Thyroid gland (tissue), 4 donors: ENCODE measurements around the gene HAGHL. TPM values are rescaled to one million over a fixed set of nuclear protein-coding genes. Genes with fewer than 3 reads are reported as not detected.
"Not testable (repeated sequence)": the region's sequence is repeated elsewhere in the genome, so short reads cannot be mapped to it uniquely, and the experiment has no call there.

Experiments used
- DNase-seq, 2 donors: peaks; one replicate each; pipeline ENCODE4 v3.0.0-alpha.2; 2019
- H3K27ac ChIP-seq, 3 donors: fragments of 200-600 bp; sonication (generic); 1 replicate in 2 of 3; 2 replicates in 1 of 3; pipeline ENCODE4 v1.5.1; 2016 to 2019; ENCODE audit warnings: mild to moderate bottlenecking in 1 of 3, moderate library complexity in 1 of 3
- H3K27me3 ChIP-seq: fragments of 200-600 bp; sonication (generic); one replicate; pipeline ENCODE4 v1.5.1; 2019
- H3K36me3 ChIP-seq, 2 donors: fragments of 200-600 bp; sonication (generic); one replicate each; pipeline ENCODE4 v1.5.1; 2016 to 2019
- H3K4me1 ChIP-seq, 2 donors: fragments of 200-600 bp; sonication (generic); one replicate each; pipeline ENCODE4 v1.5.1; 2017 to 2019
- H3K4me3 ChIP-seq, 3 donors: fragments of 200-600 bp; sonication (generic); replicated peaks in 1 of 3; 1 replicate in 2 of 3; 2 replicates in 1 of 3; pipeline ENCODE4 v1.5.1; 2016; ENCODE audit warnings: mild to moderate bottlenecking in 1 of 3
- H3K9me3 ChIP-seq: fragments of 200-600 bp; sonication (generic); one replicate; pipeline ENCODE4 v1.5.1; 2017
- POLR2A ChIP-seq, 2 donors: fragments of 450-650 bp; IDR thresholded peaks; one replicate each; pipeline ENCODE4 v1.6.1; 2017; ENCODE audit warnings: antibody characterized with exemption in 2 of 2, mild to moderate bottlenecking in 2 of 2, moderate library complexity in 1 of 2
- WGBS, 2 donors: methylation state at CpG; one replicate each; pipeline ENCODE4 v1.1.5; 2017; 5-methylcytosine and 5-hydroxymethylcytosine counted together
- intact Hi-C: fragments of 100-400 bp; cut with DNase I; formaldehyde crosslinking; loops from one replicate; pipeline ENCODE4 v1.15.1; 2023
- total RNA-seq, 4 donors: library from RNA; depleted of rRNA; stranded (reverse); fragments of >200 nt; gene quantifications; one replicate each; pipeline ENCODE4 v1.2.3, GENCODE V29; 2016
- TF ChIP-seq, protein P1 (sequence below), 6 experiments: fragments of 200-600 bp in 3 of 6; fragments of 450-650 bp in 3 of 6; sonication (generic) in 3 of 6; IDR thresholded peaks; one replicate each; pipeline ENCODE4 v1.5.1; 2016 to 2019; ENCODE audit warnings: antibody characterized with exemption in 6 of 6, mild to moderate bottlenecking in 2 of 6, inconsistent platforms in 1 of 6, moderate library complexity in 1 of 6

Gene HAGHL
- total RNA-seq, 4 donors from 2014 or later, result 3.8 to 8.7 (median 5.1) TPM; not detected in 1

DNA sequence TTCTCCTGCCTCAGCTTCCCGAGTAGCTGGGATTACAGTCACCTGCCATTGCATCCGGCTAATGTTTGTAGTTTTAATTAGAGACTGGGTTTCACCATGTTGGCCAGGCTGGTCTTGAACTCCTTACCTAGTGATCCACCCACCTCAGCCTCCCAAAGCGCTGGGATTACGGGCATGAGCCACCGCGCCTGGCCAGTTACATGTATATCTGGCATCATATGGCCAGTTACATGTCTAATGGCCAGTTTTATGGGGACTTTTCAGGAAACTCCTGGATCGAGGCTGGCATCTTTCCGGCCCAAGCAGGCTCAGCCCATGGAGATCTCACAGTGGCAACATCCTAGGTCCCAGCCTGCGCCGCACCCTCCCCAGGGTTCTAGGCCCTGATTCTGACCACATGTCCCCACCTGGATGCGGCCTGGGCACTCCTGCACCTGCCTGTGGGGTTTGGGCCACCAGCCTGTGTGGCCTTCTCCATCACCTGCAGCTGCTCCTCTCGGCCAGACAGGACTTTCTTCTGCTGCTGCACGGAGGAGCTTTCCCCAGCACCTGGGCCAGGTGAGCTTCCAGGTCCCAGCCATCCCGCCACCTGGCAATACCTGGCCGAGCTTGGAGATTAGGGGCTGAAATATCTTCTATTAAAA, 15.2 kb downstream of the HAGHL start:
- H3K4me1 ChIP-seq, result peaks cover 12 to 13% of the 10 kb centered on the region in 2 donors
- no peak overlapping the region for H3K4me3 ChIP-seq
- DNase-seq, result no peak
- TF ChIP-seq POLR2A (IDR thresholded peaks at IDR 0.05), result no peak
- intact Hi-C loops, result no loop called here
- H3K27me3 ChIP-seq, result no peaks in the 10 kb centered on the region
- 87 to 89% methylated on average over 13 to 15 of the region's 15 CpGs for WGBS, 2 donors
- H3K36me3 ChIP-seq, result peaks cover 0 to 3% of the 10 kb centered on the region in 2 donors
- no peak overlapping the region for H3K27ac ChIP-seq
- H3K9me3 ChIP-seq, result no peaks in the 10 kb centered on the region

DNA sequence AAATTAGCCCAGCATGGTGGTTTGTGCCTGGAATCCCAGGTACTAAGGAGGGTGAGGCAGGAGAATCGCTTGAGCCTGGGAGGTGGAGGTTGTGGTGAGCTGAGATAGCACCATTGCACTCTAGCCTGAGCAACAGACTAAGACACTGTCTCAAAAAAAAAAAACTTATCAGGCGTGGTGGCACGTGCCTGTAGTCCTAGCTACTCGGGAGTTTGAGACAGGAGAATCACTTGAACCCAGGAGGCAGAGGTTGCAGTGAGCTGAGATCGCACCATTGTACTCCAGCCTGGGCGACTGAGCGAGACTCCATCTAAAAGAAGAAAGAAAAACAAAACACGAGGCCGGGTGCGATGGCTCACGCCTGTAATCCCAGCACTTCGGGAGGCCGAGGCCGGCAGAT, 16.0 kb downstream of the HAGHL start:
- DNase-seq, H3K36me3 ChIP-seq, H3K4me3 ChIP-seq, H3K27ac ChIP-seq, intact Hi-C loops, H3K9me3 ChIP-seq, H3K27me3 ChIP-seq: not testable (repeated sequence)
- WGBS, 2 donors, result 71 to 74% methylated on average over 14 of the region's 14 CpGs
- H3K4me1 ChIP-seq, result peaks cover 12 to 13% of the 10 kb centered on the region in 2 donors

DNA sequence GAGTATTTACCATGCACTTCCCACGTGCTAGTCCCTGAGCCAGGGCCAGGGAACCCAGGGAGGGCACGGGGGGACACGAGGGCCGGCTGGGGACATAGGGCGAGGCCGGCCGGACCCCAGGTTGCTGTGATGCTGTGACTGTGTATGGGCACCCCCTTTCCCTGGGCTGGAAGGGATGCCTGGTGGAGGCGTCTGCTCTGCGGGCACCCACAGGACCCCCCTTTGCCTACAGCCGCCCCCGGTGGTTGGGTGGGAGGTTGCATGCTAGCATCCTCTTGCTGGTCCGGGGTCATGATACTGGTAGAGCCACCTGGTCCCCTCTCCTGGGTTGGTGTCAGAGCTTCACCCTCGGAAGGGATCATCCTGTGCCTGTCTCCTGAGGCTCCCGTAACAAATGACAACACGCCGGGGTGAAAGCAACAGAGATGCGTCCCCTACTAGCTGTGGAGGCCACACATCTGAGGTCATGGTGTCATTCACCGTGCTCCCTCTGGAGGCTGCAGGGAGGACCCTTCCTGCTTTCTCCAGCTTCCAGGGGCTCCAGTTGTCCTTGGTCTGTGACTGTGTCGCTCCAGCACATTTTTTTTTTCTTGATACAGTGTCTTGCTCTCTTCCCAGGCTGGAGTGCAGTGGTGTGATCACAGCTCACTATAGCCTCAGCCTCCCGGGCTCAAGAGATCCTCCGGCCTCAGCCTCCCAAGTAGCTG, 17.0 kb downstream of the HAGHL start:
- Histone ChIP-seq H3K27me3 (no peaks in the 10 kb centered on the region), H3K9me3 (no peaks in the 10 kb centered on the region), H3K4me1 (peaks cover 12 to 13% of the 10 kb centered on the region in 2 donors), H3K4me3 (no peak overlapping the region), H3K27ac (no peak overlapping the region), H3K36me3 (no peaks in the 10 kb centered on the region)
- 81 to 84% methylated on average over 6 to 16 of the region's 21 CpGs for WGBS, 2 donors
- DNase-seq, result no peak
- TF ChIP-seq, protein P1, sequence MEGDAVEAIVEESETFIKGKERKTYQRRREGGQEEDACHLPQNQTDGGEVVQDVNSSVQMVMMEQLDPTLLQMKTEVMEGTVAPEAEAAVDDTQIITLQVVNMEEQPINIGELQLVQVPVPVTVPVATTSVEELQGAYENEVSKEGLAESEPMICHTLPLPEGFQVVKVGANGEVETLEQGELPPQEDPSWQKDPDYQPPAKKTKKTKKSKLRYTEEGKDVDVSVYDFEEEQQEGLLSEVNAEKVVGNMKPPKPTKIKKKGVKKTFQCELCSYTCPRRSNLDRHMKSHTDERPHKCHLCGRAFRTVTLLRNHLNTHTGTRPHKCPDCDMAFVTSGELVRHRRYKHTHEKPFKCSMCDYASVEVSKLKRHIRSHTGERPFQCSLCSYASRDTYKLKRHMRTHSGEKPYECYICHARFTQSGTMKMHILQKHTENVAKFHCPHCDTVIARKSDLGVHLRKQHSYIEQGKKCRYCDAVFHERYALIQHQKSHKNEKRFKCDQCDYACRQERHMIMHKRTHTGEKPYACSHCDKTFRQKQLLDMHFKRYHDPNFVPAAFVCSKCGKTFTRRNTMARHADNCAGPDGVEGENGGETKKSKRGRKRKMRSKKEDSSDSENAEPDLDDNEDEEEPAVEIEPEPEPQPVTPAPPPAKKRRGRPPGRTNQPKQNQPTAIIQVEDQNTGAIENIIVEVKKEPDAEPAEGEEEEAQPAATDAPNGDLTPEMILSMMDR (IDR thresholded peaks at IDR 0.05), result no peak
- no peak for TF ChIP-seq POLR2A (IDR thresholded peaks at IDR 0.05)
- intact Hi-C loops, result no loop called here

DNA sequence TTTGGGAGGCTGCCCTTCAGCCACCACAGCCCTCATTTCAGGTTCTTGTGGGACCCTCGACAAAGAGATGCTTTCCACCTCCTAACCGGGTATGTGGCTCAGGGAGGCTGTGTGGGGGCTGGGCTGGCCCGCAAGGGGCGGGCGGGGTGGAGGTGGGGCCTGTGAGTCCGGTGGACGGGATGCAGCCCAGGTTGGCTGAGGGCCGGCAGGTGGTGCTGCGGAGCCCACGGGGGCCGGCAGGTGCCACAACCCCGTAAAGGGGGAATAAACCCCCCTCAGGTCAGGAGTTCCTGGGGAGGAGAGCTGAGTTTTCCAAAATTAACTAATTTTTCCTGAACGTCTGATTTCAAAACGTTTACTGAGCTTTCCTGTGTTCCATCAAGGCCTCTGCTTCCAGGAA, 18.8 kb downstream of the HAGHL start:
- H3K4me3 ChIP-seq, result no peak overlapping the region
- no peaks in the 10 kb centered on the region for H3K36me3 ChIP-seq
- peak; percentile 48 to 57 for DNase-seq
- TF ChIP-seq, protein P1 (IDR thresholded peaks at IDR 0.05), result peak in 2 of 6 experiments; percentile 31 to 45
- TF ChIP-seq POLR2A (IDR thresholded peaks at IDR 0.05), result no peak
- no peak overlapping the region for H3K27ac ChIP-seq
- H3K4me1 ChIP-seq, result peaks cover 4 to 5% of the 10 kb centered on the region in 2 donors
- 5 to 10% methylated on average over 3 to 4 of the region's 14 CpGs for WGBS, 2 donors
- no peaks in the 10 kb centered on the region for H3K27me3 ChIP-seq
- intact Hi-C loops, result no loop called here
- H3K9me3 ChIP-seq, result no peaks in the 10 kb centered on the region

DNA sequence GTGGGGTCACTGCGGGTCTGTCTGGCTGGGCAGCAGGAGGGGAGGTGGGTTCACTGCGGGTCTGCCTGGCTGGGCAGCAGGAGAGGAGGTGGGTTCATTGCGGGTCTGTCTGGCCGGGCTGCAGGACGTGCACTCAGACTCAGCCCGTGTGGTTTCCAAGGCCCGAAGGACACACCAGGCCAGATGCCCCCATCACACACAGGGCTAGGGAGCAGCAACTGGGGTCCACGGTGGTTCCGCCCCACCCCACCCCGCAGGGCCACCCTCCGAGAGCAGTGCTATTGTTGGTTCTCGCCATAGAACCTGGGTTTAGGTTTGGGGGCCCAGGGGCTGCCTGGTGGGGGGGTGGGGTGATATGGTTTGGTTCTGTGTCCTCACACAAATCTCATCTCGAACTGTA, 19.7 kb downstream of the HAGHL start:
- intact Hi-C loops, result no loop called here
- no peaks in the 10 kb centered on the region for H3K27me3 ChIP-seq

More for the DNA sequence above, 19.7 kb downstream of the HAGHL start:
- no peaks in the 10 kb centered on the region for H3K4me1 ChIP-seq
- no peak overlapping the region for H3K4me3 ChIP-seq
- H3K27ac ChIP-seq, result no peak overlapping the region
- TF ChIP-seq POLR2A (IDR thresholded peaks at IDR 0.05), result no peak
- TF ChIP-seq, protein P1 (IDR thresholded peaks at IDR 0.05), result no peak
- no peaks in the 10 kb centered on the region for H3K9me3 ChIP-seq
- DNase-seq, result no peak
- no peaks in the 10 kb centered on the region for H3K36me3 ChIP-seq
- WGBS, 2 donors, result 75 to 86% methylated on average over 9 to 10 of the region's 13 CpGs
